BLaER1 treated with 17β-estradiol and CSF1 and Interleukin-3, amounts not matched to agents 10 nM and 100 nM (cell line): ENCODE results near the gene DVL1.

Experiments
- H3K27ac ChIP-seq, 11 experiments: shearing (Covaris generic); formaldehyde crosslinking; 2 replicates each; pipeline ENCODE4 v1.8.1; 2022
- H3K27me3 ChIP-seq, 11 experiments: shearing (Covaris generic); formaldehyde crosslinking; 2 replicates each; pipeline ENCODE4 v1.8.1; 2022
- H3K36me3 ChIP-seq, 11 experiments: shearing (Covaris generic); formaldehyde crosslinking; 2 replicates each; pipeline ENCODE4 v1.8.1; 2022
- H3K4me1 ChIP-seq, 10 experiments: shearing (Covaris generic); formaldehyde crosslinking; 2 replicates each; pipeline ENCODE4 v1.8.1; 2022
- H3K4me2 ChIP-seq, 11 experiments: shearing (Covaris generic); formaldehyde crosslinking; 2 replicates each; pipeline ENCODE4 v1.8.1; 2022
- H3K4me3 ChIP-seq, 10 experiments: shearing (Covaris generic); formaldehyde crosslinking; 2 replicates each; pipeline ENCODE4 v1.8.1; 2022
- H3K9ac ChIP-seq, 11 experiments: shearing (Covaris generic); formaldehyde crosslinking; 2 replicates each; pipeline ENCODE4 v1.8.1; 2022
- H3K9me3 ChIP-seq, 11 experiments: shearing (Covaris generic); formaldehyde crosslinking; replicated peaks in 1 of 11; 2 replicates each; pipeline ENCODE4 v1.8.1; 2022
- H4K20me1 ChIP-seq, 11 experiments: shearing (Covaris generic); formaldehyde crosslinking; 2 replicates each; pipeline ENCODE4 v1.8.1; 2022
- Cebpa-rat ChIP-seq, 11 experiments: shearing (Covaris generic); IDR thresholded peaks; 2 replicates each; pipeline ENCODE4 v1.8.1; 2022

Gene DVL1

GRCh38 chr1:1331068-1331965 is 17.9 kb downstream of the DVL1 start, which contains the start of gene TAS1R3:
Gene TAS1R3 (plus strand): TSS chr1:1331280. CDS start chr1:1331346, 66 bp downstream.
- H3K27ac ChIP-seq = no peak within 1 kb of the TSS
- no peak for TF ChIP-seq Cebpa-rat (IDR thresholded peaks at IDR 0.05)

GRCh38 chr1:1330366-1331067 is 18.7 kb downstream of the DVL1 start:
- no peak overlapping the region for H3K9ac ChIP-seq
- H3K27me3 ChIP-seq = no peaks in the 10 kb centered on the region
- H4K20me1 ChIP-seq = peaks cover 22 to 98% (median 68%) of the 10 kb centered on the region in 11 experiments; a peak in 21 of 22 replicates
- H3K4me2 ChIP-seq = peak overlapping the region in 4 of 11 experiments; percentile 9 to 21 (median 18); a peak in 6 of 22 replicates
- peaks cover 9 to 31% (median 23%) of the 10 kb centered on the region in 10 experiments for H3K4me1 ChIP-seq
- no peak overlapping the region for H3K27ac ChIP-seq
- no peak for TF ChIP-seq Cebpa-rat (IDR thresholded peaks at IDR 0.05)
- no peaks in the 10 kb centered on the region for H3K9me3 ChIP-seq
- H3K36me3 ChIP-seq = peaks cover 8 to 38% (median 26%) of the 10 kb centered on the region in 11 experiments; a peak in 17 of 22 replicates
- no peak overlapping the region for H3K4me3 ChIP-seq

More at GRCh38 chr1:1331068-1331965, 17.9 kb downstream of the DVL1 start, which contains the start of gene TAS1R3:
- Histone ChIP-seq H3K4me3 (no peak within 1 kb of the TSS), H4K20me1 (peaks cover 14 to 98% (median 64%) of the 10 kb centered on the region in 11 experiments; a peak in 20 of 22 replicates), H3K4me2 (peak within 1 kb of the TSS in 4 of 11 experiments; percentile 9 to 21 (median 18); a peak in 6 of 22 replicates), H3K9me3 (no peaks in the 10 kb centered on the region), H3K36me3 (peaks cover 8 to 46% (median 27%) of the 10 kb centered on the region in 11 experiments; a peak in 18 of 22 replicates), H3K9ac (no peak within 1 kb of the TSS), H3K27me3 (no peaks in the 10 kb centered on the region), H3K4me1 (peaks cover under 1 to 23% (median 15%) of the 10 kb centered on the region in 10 experiments; a peak in 17 of 20 replicates)

GRCh38 chr1:1329304-1330210 is 19.7 kb downstream of the DVL1 start:
- H3K36me3 ChIP-seq = peaks cover 8 to 34% (median 23%) of the 10 kb centered on the region in 11 experiments; a peak in 17 of 22 replicates
- H3K4me3 ChIP-seq = no peak overlapping the region
- no peaks in the 10 kb centered on the region for H3K9me3 ChIP-seq
- H3K9ac ChIP-seq = no peak overlapping the region
- no peak for TF ChIP-seq Cebpa-rat (IDR thresholded peaks at IDR 0.05)
- peaks cover 14 to 36% (median 28%) of the 10 kb centered on the region in 10 experiments for H3K4me1 ChIP-seq
- no peaks in the 10 kb centered on the region for H3K27me3 ChIP-seq
- no peak overlapping the region for H3K27ac ChIP-seq
- H4K20me1 ChIP-seq = peaks cover 24 to 95% (median 66%) of the 10 kb centered on the region in 11 experiments; a peak in 21 of 22 replicates
- peak overlapping the region in 1 of 11 experiments; percentile 9; a peak in 1 of 22 replicates for H3K4me2 ChIP-seq

- Histone ChIP-seq H3K36me3 (peaks cover 8 to 31% (median 23%) of the 10 kb centered on the region in 11 experiments; a peak in 17 of 22 replicates), H3K9ac (peak overlapping the region in 7 of 11 experiments; percentile 10 to 60 (median 27); a peak in 8 of 22 replicates), H3K4me1 (peaks cover 18 to 40% (median 32%) of the 10 kb centered on the region in 10 experiments), H3K27me3 (no peaks in the 10 kb centered on the region), H3K4me3 (no peak overlapping the region), H4K20me1 (peaks cover 28 to 85% (median 65%) of the 10 kb centered on the region in 11 experiments; a peak in 21 of 22 replicates), H3K9me3 (no peaks in the 10 kb centered on the region), H3K4me2 (no peak overlapping the region; a peak in 2 of 22 replicates), H3K27ac (no peak overlapping the region)
- no peak for TF ChIP-seq Cebpa-rat (IDR thresholded peaks at IDR 0.05)
These were observed 21.0 kb downstream of the DVL1 start for GRCh38 chr1:1328254-1328653.

GRCh38 chr1:1327291-1327690 is 21.9 kb downstream of the DVL1 start:
- no peak for TF ChIP-seq Cebpa-rat (IDR thresholded peaks at IDR 0.05)

GRCh38 chr1:1326075-1326605 is 23.1 kb downstream of the DVL1 start:
- peaks cover 43 to 86% (median 72%) of the 10 kb centered on the region in 11 experiments for H4K20me1 ChIP-seq
- H3K27ac ChIP-seq = peak overlapping the region in 1 of 11 experiments; percentile 85; a peak in 1 of 22 replicates
- no peaks in the 10 kb centered on the region for H3K27me3 ChIP-seq
- peaks cover 24 to 56% (median 44%) of the 10 kb centered on the region in 10 experiments for H3K4me1 ChIP-seq
- H3K4me3 ChIP-seq = peak overlapping the region; percentile 85 to 97 (median 92); a peak in 19 of 20 replicates
- no peaks in the 10 kb centered on the region for H3K9me3 ChIP-seq
- no peak for TF ChIP-seq Cebpa-rat (IDR thresholded peaks at IDR 0.05)
- H3K4me2 ChIP-seq = peak overlapping the region; percentile 97 to 100 (median 99)
- H3K9ac ChIP-seq = peak overlapping the region; percentile 90 to 99 (median 92)
- peaks cover 8 to 48% (median 32%) of the 10 kb centered on the region in 11 experiments; a peak in 20 of 22 replicates for H3K36me3 ChIP-seq

More at GRCh38 chr1:1327291-1327690, 21.9 kb downstream of the DVL1 start:
- no peak overlapping the region for H3K27ac ChIP-seq
- peaks cover 8 to 37% (median 23%) of the 10 kb centered on the region in 11 experiments; a peak in 17 of 22 replicates for H3K36me3 ChIP-seq
- no peak overlapping the region for H3K4me3 ChIP-seq
- H3K27me3 ChIP-seq = no peaks in the 10 kb centered on the region
- no peak overlapping the region for H3K9ac ChIP-seq
- H3K4me2 ChIP-seq = no peak overlapping the region
- H3K4me1 ChIP-seq = peaks cover 24 to 46% (median 38%) of the 10 kb centered on the region in 10 experiments
- peaks cover 32 to 82% (median 66%) of the 10 kb centered on the region in 11 experiments; a peak in 21 of 22 replicates for H4K20me1 ChIP-seq
- no peaks in the 10 kb centered on the region for H3K9me3 ChIP-seq

GRCh38 chr1:1325288-1326074 is 23.7 kb downstream of the DVL1 start:
- Histone ChIP-seq H3K27ac (peak overlapping the region; percentile 68 to 93 (median 78)), H3K4me1 (peaks cover 24 to 58% (median 48%) of the 10 kb centered on the region in 10 experiments), H3K36me3 (peaks cover 9 to 54% (median 39%) of the 10 kb centered on the region in 11 experiments; a peak in 20 of 22 replicates), H3K27me3 (no peaks in the 10 kb centered on the region), H3K4me3 (peak overlapping the region; percentile 85 to 97 (median 92)), H3K9me3 (no peaks in the 10 kb centered on the region), H4K20me1 (peaks cover 50 to 86% (median 76%) of the 10 kb centered on the region in 11 experiments), H3K9ac (peak overlapping the region; percentile 90 to 99 (median 92)), H3K4me2 (peak overlapping the region; percentile 97 to 100 (median 99))
- no peak for TF ChIP-seq Cebpa-rat (IDR thresholded peaks at IDR 0.05)
